ENCODE measurements around the gene SLC5A9.
"Not testable (repeated sequence)": the region's sequence is repeated elsewhere in the genome, so short reads cannot be mapped to it uniquely, and the experiment has no call there.

SLC5A9 gene

DNA sequence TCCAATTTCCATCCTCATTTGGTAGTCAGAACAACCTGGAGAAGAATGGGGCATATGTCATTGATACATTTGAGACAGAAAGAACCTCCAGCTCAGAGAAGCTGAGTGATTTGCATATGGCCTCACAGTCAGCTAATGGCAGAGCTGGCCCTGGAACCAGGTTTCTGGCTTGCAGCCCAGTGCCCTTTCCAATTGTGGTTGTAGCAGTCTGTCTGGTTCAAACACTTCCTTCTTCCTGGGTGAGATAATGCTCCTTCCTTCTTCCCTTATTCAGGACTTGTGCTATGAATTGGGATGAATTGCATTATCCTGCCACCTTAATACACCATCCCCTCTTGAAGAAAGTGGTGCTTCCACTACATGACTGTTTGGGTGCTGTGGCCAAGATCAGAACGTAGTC lies 24.2 kb downstream of the SLC5A9 start:
- no peak for DNase-seq

DNA sequence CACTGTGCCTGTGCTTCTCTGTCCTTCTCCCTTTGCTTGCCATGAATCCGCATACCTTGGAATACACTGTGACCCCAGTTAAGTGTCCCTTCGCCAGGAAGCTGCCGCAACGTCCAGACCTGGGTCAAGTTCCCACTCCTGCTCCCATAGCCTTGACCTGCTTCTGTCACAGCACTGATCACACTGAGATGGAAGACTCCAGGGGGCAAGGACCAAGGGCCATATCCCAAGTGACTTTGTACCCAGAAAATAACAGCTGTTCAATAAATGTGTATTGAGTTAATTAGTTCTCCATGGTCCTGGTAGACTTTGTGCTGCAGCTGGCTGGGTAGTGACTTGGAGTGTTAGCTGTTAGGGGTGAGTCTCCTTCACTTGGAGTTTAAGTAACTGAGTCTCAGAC lies 25.8 kb downstream of the SLC5A9 start:
- DNase-seq, result no peak

DNA sequence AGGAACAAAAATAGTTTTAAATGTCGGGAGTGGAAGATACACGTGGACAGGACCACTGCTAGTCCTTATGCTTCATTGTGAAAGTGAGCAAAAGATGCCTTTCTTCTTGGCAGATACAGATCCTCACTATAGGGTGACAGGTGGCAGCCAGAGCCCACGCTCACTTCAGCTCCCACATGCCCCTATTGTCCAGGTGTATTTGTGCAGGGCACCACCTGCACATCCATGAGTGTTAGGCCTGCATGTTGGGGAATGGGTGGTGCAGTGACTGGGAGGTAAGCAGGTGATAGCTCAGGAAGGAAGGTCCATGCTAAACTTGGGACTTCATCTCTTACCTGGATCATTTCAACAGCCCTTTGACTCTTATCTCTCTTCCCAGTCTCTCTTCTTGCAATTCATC lies 27.4 kb downstream of the SLC5A9 start:
- DNase-seq, result no peak

DNA sequence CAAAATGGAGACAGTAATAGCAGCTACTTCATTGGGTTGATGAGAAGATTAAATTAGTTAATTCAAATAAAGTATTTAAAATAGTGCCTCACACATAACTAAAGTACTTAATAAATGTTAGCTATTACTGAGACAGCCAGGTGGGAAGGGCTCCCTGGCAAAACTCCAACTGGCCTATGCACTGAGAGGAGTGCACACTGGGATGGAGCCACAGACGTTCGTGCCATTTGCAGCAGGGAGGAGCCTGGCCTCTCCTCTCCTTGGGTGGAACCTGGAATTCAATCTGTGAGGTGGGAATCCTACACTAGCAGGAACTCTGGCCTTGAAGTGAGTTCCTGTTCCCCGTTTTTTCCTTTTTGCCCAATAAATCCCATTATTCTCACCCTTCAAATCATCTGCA lies 28.1 kb downstream of the SLC5A9 start:
- no peak for DNase-seq

DNA sequence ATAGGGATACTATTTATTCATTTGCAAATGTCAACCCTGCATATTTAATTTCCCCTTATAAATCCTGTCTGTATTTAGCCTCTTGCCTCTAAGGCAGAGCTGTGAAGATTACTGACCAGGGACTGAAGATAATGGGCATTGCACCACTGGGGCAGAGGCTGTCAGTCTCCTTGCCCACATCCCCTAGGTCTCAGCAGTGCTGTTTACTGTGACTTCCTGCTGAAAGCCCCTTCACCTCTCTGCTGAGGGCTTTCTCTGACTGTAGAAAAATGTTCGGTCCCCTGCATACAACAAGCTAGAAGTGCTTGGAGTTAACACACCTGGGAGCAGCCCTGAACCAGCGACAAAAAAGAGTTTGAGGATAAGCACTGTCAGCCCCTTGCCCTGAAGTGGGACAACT lies 28.8 kb downstream of the SLC5A9 start:
- no peak for DNase-seq

DNA sequence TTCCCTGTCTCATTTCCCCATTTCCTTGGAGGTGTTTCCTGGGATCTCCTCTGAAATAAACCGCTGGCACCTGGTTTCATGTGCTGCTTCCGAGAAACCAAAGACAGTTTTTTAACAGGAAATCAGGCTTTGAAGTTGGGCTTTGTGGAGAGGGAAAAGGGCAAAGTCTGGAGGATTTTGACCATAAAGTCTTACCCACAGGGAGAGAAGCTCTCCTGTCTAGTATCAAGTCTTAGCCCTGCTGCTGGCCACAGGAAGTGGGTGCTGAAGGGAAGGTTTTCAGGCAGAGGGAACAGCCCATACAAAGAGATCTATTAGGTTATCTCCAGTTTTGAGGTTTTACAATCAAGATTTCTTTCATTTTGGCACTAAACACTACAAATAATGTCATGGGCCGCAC lies 29.3 kb downstream of the SLC5A9 start:
- no peak for DNase-seq

DNA sequence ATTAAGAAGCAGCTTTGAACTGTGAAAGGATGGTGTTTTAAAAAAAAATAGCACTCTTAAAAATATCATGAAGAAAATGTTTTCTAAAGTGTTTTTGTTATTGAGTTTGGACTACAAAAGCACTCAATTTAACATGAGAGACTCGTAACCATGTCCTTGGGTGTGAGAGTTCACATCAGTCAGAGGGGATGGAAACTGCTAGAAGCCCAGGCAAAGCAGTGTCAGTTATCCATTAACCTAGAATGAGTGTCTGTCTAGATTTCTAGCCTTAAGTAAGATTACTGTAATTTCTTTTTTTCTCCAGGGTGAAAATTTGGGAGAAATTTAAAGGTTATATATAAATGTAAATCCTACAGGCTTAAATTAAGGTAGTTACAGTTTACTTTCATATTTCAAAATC lies 31.7 kb downstream of the SLC5A9 start:
- DNase-seq, result no peak

DNA sequence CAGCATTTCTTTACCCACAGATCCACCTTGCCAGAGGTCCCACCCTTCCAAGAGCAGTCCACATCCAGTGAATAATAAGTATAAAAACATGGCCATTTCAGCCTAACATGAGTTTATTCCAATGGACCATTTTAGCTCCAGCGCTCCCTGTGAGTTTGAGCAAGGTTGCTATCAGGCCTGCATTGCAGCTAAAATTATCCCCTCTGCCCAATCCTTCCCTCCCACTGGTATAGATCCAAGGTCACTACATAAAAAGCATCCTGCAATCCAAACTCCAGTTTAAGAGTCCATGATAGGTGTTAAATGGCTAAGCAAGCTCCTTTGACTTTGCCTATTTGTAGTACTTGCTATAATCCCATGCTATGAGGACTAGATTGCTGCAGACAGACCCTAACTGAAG lies 35.6 kb downstream of the SLC5A9 start:
- no peak for DNase-seq

DNA sequence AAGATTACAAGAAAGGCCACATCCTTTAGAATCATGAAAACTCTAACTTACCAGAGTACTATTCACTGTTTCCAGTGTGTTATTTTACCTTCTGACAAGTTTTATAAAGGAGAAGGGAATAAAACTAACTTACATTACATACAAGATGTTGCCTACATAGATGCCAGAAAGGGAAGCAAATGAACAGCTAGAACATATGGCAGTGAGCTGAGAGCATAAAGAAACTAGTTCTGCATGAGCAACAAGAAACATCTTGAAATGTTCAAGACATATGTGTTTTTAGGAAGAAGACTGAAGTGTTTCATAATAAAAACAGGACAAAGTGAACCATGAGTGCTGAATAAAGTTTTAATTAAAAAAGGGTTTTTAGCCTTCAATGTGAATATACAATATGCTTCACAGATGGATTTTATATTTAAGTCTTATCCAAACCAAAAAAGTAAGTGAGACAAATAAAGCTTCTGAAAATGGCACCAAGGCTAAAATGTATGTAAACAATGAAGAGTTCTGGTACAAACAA lies 39.4 kb downstream of the SLC5A9 start:
- DNase-seq, result no peak

DNA sequence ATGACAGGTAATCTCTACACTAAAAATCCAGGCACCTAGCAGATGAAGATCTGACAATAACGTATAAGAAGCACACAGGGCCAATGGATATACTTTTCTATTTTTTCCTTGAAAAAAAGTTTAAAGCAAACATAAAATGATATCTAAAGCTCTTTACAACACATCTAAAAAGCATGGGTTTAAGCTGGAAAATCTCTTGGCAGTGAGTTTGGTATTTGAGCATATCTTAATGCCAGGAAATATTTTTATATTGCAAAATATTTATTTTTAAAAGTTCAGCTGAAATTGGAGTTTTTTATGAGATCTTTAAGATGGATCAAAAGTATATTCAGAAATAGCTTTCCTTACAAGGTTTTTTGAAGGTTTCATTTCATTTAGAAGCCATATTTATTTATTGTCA lies 40.5 kb downstream of the SLC5A9 start:
- DNase-seq, result no peak

DNA sequence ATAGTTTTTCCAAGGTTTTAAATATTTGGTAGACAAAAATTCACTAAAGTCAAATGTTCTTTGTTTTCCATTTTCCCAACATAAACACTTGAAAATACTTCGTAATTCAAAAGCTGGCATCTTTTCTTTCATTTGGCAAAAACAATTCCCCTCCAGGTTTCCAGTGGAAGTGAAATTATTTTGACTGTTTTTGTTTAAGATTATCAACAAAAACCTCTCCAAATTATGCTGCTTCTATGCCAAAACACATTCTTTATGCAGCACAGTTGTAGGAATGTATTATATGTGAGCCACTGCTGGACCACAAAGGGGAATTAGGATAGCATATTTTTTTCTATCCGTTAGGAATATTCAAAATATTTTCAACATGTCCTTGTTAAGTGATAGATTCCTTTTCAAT lies 44.1 kb downstream of the SLC5A9 start:
- no peak for DNase-seq

DNA sequence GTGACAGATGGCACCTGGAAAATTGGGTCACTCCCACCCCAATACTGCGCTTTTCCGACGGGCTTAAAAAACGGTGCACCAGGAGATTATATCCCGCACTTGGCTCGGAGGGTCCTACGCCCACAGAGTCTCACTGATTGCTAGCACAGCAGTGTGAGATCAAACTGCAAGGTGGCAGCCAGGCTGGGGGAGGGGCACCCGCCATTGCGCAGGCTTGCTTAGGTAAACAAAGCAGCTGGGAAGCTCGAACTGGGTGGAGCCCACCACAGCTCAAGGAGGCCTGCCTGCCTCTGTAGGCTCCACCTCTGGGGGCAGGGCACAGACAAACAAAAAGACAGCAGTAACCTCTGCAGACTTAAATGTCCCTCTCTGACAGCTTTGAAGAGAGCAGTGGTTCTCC lies 54.9 kb downstream of the SLC5A9 start:
- DNase-seq, result not testable (repeated sequence)

DNA sequence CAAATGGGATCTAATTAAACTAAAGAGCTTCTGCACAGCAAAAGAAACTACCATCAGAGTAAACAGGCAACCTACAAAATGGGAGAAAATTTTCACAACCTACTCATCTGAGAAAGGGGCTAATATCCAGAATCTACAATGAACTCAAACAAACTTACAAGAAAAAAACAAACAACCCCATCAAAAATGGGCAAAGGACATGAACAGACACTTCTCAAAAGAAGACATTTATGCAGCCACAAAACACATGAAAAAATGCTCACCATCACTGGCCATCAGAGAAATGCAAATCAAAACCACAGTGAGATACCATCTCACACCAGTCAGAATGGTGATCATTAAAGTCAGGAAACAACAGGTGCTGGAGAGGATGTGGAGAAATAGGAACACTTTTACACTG lies 59.8 kb downstream of the SLC5A9 start:
- DNase-seq, result not testable (repeated sequence)

DNA sequence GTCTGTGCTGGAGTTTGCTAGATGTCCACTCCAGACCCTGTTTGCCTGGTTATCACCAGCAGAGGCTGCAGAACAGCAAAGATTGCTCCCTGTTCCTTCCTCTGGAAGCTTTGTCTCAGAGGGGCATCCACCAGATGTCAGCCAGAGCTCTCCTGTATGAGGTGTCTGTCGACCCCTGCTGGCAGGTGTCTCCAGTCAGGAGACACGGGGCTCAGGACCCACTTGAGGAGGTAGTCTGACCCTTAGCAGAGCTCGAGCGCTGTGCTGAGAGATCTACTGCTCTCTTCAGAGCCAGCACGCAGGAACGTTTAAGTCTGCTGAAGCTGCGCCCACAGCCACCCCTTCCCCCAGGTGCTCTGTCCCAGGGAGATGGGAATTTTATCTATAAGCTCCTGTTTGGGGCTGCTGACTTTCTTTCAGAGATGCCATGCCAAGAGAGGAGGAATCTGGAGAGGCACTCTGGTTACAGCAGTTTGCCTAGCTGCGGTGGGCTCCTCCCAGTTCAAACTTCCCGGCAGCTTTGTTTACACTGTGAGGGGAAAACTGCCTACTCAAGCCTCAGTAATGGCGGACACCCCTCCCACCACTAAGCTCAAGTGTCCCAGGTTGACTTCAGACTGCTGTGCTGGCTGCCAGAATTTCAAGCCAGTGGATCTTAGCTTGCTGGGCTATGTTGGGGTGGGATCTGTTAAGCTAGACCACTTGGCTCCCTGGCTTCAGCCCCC lies 62.3 kb downstream of the SLC5A9 start:
- DNase-seq, result not testable (repeated sequence)

DNA sequence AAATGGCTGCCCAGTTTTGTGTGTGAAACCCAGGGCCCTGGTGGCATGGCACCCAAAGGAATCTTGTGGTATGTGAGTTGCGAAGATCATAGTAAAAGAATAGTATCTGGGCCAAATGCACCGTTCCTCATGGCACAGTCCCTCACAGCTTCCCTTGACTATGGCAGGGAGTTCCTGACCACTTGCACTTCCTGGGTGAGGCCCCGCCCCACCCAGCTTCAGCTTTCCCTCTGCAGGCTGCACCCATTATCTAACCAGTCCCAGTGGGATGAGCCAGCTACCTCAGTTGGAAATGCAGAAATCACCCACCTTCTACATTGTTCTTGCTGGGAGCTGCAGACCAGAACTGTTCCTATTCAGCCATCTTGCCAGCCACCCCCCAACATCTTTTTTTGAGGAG lies 63.0 kb downstream of the SLC5A9 start:
- DNase-seq, result no peak

DNA sequence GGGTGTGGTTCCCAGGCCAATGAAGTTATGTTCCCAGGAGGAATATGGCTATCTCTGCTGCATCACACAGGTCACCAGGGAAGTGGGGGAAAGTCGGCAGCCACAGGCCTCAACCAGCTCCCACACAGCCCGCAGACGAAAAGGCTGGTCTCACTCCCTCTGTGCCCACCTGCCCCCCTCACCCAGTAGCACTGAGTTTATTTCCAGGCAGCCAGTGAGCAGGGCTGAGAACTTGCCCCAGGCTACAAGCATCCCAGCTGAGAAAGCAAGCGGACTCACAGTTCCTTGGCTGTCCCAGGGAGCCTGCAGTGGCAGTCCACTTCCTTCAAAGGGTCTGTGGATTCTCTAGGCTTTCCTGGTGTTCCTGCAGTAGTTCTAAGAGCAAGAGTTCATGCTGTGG lies 68.9 kb downstream of the SLC5A9 start:
- no peak for DNase-seq

DNA sequence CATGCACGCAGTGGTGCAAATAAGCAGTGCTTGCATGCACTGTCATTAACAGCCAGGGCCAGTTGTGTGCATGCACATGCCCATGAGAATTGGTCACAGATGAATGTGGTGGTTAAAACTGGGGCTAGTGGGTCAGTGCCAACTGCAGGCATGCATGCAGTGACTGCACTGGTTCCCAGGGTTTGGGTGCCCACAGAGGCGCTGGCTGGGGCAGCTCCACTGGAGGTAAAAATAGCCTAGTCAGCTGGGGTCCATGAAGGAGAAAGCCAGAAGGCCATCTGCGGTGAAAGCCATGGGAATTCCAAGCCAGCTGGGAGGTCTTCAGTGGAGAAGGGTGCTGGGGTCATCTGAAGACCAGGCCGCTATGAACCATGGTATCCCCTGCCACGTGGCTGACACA lies 70.2 kb downstream of the SLC5A9 start:
- DNase-seq, result no peak

DNA sequence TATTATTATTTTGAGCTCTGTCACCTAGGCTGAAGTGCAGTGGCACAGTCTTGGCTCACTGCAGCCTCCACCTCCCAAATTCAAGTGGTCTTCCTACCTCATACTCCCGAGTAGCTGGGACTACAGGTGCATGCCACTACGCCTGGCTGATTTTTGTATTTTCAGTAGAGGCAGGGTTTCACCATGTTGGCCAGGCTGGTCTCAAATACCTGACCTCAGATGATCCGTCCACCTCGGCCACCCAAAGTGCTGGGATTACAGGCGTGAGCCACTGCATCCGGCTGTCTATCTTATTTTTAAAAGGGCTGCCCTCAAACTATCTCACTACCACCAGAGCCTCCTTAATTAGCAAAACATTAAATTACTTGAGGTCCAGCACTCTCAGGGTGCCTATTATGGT lies 71.6 kb downstream of the SLC5A9 start:
- DNase-seq, result not testable (repeated sequence)

DNA sequence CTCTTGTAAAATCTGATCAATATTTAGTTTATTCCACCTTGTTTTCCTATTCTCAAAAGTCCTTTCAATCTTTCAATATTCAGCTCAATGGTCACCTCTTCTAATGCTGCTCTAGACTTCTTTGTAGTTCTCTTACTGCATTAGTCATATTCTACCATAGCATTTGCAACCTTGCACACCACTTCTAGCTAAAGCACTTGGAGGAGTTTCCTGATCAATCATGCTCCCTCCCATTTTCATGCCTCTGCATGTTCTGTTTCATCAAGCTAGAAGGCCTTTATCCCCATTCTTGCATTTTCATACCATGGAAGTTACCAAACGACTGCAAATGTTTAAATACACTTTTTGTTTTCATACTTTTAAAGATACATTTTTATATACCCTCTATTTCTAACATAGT lies 72.1 kb downstream of the SLC5A9 start:
- DNase-seq, result no peak
